IPS-11a (cell line): Measurements from ENCODE around the gene PDE4C.
"Not testable (repeated sequence)": the region's sequence is repeated elsewhere in the genome, so short reads cannot be mapped to it uniquely, and the experiment has no call there.

Experiments used
- H3K4me3 ChIP-seq: one replicate; pipeline ENCODE4 v1.5.1; 2013; ENCODE audit warnings: low read depth, low read length, control low read depth

PDE4C gene

GRCh38 chr19:18224525-18225354, 1.5 kb downstream of the PDE4C start:
- peak overlapping the region; percentile 75 for H3K4me3 ChIP-seq

- peak overlapping the region; percentile 75 for H3K4me3 ChIP-seq
Observed at GRCh38 chr19:18223860-18224524, 2.2 kb downstream of the PDE4C start.

DNA sequence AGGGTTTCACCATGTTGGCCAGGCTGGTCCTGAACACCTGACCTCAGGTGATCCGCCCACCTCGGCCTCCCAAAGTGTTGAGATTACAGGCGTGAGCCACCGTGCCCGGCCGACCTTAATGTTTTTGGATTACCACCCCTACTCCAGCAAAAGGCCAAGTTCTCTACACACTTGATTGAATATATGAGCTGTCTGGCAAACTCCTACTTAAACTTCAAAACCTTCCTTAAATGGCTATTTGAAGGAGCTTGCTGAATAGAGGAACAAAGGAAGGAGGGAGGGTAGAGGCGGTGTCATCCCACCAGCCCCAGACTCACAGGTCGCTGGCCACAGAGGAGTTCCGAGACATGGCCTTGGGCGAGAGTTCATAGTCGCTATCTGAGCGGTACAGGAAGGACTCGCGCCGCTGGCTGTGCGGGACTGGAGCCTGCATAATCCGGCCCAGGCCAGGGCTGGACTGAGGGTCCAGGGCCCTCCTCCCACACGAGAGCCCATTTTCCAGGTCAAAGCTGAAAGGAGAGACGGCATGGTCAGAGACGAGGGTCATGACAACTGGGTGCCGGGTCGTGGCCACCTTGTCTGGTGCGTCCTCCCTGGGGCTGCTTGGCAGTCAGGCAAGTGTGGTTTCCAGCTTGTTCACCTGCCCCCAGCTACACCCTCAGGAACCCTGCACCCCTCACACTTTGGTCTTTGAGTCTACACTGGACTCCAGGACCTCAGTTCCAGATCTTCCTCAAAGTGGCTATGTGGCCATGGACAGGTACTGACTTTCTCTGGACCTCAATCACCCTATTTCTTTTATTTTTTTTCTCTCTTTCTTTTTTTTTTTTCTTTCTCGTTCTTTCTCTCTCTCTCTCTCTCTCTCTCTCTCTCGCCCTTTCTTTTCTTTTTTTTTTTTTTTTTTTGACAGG, 4.2 kb downstream of the PDE4C start:
- H3K4me3 ChIP-seq = no peak overlapping the region

DNA sequence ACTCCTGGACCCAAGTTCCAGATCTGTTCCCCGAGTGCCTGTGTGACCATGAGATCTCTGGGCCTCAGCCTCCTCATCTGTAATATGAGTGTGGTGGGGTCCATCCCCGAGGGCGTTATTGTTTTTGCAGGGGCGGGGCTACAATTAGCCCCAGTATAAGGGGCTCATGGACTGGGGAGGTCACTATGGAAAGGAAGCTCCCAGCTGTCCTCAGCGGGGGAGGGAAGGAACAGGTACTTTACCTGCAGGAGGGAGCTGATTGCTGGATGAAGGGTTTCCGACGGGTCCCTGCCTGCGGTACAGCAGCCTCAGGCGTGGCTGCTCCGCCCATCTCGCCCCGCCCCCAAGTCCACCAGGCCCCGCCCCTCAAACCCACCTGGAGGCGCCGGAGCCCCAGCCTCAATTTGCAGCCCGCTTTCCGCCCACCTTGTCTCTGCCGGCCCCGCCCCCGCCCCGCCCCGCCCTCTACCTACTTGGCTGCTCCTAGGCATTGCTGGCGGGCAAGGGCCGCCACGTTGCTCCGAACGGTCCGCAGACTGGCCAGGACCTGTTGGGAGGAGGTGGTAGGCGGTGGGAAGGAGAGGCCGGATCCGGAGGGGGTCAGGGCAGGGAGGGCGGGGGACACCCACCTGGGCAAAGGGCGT, 5.5 kb downstream of the PDE4C start:
- peak overlapping the region; percentile 4 for H3K4me3 ChIP-seq

- no peak overlapping the region for H3K4me3 ChIP-seq
Observed at GRCh38 chr19:18219911-18220631, 6.2 kb downstream of the PDE4C start.

DNA sequence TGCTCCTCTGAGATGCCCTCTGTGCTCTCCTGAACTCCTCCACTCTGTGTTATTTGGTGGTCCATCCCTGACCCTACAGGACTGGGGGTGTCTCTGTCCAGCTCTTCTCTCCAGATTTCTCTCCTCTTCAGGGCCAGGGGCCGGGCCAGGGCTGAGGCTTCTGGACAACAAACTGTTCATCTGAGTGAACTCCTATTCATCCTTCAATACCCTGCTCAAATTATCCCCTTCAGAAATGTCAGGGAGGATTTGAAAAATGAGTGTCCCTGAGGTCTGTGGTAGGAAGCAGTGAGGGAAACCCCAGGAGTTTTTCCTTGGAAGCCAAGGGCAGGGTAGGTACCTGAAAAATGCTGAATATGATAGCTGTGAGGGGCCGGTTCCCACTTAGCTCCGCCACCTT, 7.6 kb downstream of the PDE4C start:
- no peak overlapping the region for H3K4me3 ChIP-seq

- H3K4me3 ChIP-seq = no peak overlapping the region
Observed at GRCh38 chr19:18218159-18218558, 8.1 kb downstream of the PDE4C start.

GRCh38 chr19:18216789-18217188, 9.4 kb downstream of the PDE4C start:
- no peak overlapping the region for H3K4me3 ChIP-seq

DNA sequence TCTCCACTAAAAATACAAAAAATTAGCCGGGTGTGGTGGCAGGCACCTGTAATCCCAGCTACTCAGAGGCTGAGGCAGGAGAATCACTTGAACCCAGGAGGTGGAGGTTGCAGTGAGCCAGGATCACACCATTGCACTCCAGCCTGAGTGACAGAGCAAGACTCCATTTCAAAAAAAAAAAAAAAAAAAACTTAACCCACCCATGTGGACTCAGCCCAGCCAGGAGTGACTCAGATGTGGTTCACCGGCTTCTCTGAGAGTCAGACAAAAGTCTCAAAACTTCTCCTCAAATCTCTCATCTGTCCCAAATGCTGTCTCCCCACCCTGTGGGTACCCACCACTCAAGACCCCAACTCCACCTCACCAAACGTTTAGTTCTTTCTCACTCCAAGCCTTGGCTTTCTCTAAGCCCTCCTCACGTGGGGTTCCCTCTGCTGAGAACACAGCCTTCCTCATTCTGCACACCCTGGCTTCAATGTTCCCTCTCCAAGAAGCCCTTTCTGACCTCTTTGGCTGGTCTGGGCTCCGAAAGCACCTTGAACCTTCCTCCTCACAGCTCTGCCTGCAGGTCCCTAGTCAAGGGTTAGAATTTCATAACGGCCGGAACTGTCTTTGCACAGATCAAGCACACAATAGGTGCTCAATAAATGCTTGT, 11.3 kb downstream of the PDE4C start:
- H3K4me3 ChIP-seq = no peak overlapping the region

- no peak overlapping the region for H3K4me3 ChIP-seq
Observed at GRCh38 chr19:18211683-18212082, 14.6 kb downstream of the PDE4C start.

GRCh38 chr19:18209912-18210311, 16.3 kb downstream of the PDE4C start:
- not testable (repeated sequence) for H3K4me3 ChIP-seq

DNA sequence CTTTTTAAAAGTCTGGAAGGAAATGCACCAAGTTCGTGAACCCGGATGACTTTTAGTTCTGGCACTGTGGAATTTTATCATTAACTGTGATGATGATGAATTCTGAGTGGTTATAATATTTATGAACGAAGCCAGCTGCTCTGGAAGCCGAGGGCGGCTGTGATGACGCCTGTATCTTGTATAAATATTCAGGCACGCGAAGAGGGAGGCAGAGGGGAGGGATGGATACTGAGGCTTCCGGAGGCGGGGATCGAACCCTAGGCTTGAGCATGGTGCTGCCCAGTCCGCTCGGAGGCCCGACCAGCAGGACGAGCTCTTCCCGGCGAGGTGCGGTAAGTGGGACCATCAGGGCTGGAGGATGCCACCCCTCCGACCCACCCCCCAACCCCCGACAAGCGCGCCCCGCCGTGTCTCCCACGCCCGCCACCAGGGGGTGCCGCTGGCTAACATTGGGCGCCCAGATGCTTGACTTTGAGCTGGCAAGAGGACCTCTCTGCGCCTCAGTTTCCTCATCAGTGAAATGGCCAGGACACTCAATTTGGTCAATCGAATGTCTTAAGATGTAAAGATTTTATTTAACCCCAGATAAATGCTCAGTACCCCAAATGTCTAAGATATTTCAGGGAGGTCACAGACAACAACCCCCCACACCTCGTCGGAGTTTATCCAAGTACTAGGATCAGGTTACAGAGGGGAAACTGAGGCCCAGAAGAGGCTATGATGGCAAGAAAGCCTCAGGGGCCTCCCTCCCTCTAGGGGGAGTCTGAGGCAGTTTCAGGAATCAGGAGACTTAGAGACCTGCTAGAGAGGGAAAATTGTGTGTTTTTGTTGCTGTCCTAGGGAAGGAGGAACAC, 17.9 kb downstream of the PDE4C start:
- no peak overlapping the region for H3K4me3 ChIP-seq

GRCh38 chr19:18206018-18206417, 20.2 kb downstream of the PDE4C start:
- peak overlapping the region; percentile 46 for H3K4me3 ChIP-seq

DNA sequence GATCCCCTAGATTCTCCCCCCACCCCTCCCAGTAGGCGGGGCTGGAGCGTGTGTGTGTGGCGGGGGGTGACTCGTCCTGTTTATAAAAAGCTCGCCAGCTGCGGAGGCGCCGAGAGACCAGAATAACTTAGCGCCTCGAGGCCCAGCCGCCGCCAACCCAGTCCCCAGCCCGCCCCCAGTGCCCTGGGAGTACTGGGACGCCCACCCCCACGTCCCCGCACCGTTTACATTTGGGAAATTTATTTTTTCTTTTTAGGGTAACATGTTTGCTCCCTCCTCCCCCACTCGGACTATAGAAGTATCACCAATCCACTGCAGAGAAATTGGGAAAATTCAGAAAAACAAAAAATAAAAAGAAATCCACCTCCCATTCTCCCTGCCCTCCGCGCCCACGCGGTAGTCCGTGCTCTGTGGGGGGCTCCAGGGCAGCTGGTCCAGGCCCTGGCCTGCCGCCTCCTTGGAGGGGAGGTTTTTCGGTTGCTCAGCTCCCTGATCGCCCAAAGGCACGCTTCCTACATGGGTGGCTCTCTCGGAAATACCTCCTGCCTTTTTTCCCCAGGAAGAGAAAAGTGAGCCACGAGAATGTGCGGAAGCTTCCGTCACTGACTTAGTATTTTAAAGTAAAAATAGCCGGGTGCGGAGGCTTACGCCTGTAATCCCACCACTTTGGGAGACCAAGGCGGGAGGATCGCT, 20.9 kb downstream of the PDE4C start:
- peak overlapping the region; percentile 46 for H3K4me3 ChIP-seq

GRCh38 chr19:18204394-18205199, 21.6 kb downstream of the PDE4C start:
- H3K4me3 ChIP-seq = peak overlapping the region; percentile 46

GRCh38 chr19:18203863-18204393, 22.3 kb downstream of the PDE4C start, which contains the start of gene RAB3A:
TSS of gene RAB3A (minus strand) at chr19:18204042. CDS start at chr19:18202740, 1,302 bp downstream.
- H3K4me3 ChIP-seq = peak within 1 kb of the TSS; percentile 75

DNA sequence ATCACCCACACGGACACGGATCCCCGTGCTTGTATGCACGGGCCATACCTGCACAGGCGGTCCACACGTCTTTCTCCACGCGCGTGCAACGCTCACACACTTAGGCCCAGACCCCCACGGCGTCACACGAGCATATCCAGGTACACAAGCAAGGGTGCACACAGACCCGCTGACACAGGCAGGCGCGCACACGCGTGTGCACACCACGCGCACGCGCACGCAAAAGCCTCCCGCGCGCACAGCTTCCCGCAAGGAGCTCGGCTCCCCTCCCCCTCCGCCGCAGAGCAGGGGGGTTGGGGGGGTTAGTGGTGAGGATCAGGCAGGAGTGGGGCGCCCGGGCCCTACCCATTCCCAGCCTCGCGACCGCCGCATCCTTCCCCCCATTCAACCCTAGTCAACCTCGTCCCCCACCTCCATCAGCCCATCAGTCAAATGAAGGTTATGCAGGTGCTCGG, 22.8 kb downstream of the PDE4C start:
- H3K4me3 ChIP-seq = peak overlapping the region; percentile 75
